ENCODE results near the gene UGGT2.
"Not testable (repeated sequence)": the region's sequence is repeated elsewhere in the genome, so short reads cannot be mapped to it uniquely, and the experiment has no call there.

The UGGT2 gene

DNA sequence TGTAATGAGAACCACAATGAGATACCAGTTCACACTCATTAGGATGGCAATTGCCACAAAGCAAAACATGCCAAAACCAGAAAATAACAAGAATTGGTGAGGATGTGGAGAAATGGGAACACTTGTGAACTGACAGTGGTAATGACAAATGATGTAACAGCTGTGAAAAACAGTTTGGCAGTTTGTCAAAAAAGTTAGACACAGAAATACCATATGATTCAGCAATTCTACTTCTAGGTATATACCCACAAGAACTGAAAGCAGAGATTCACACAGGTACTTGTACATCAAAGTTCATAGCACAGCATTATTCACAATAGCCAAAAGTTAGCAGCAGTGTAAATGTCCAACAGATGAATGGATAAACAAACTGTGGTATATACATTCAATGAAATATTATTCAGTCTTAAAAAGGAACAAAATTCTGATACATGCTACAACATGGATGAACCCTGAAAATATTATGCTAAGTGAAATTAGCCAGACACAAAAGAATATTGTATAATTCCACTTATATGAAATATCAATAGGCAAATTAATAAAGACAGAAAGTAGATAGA lies 96.5 kb downstream of the UGGT2 start:
- no peak for DNase-seq

DNA sequence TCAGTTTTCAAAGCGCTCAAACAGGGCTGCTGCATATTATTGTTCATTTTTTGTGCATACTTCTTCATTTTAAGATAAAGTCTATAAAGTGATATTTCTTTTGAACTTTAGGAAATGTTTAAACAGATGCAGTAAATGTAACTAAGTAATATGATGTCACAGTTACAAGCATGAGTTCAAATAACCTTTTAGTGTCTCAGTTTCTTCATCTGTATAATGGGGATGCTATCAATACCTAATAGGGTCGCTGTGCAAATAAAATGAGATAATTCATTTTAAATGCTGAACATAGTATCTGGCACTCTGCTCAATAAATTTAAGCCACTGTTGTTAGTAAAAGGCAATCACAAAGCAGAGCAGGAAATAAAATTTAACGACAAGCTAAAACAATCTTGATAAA lies 97.5 kb downstream of the UGGT2 start:
- DNase-seq: no peak

DNA sequence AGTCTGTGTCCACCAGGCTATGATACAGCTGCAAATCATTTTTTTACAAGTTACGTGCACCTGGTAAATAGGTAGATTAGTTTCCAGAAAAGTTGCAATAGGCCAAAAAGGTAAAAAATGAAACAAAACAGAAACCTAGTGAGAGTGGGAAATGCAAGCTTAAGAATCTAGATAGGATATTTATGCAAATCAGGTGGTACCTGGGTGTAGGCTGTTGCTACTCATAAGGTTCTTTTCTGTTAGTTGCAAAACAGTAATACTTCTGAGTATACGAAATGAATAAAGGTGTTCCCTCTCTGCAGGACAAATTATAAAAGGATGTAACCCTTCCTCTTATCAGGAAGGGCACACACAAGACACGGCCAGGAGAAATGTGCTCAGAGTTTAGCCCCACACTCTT lies 97.9 kb downstream of the UGGT2 start:
- no peak for DNase-seq

DNA sequence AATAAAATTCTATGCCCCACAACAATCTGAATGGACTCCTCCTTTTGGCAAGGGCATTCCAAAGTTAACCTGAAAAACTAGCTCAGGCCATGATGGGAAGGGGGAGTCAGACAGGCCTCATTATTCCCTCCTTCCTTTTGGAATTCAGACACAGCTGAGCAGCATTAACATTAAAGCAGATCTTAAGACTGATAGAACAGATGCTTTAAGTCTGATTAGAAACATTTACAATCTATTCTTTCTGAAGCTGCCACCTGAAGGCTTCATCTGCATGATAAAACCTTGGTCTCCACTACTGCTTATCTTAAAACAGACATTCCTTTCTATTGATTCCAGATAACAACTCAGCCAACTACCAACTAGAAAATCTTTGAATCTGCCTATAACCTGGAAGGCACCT lies 98.9 kb downstream of the UGGT2 start:
- DNase-seq: no peak

DNA sequence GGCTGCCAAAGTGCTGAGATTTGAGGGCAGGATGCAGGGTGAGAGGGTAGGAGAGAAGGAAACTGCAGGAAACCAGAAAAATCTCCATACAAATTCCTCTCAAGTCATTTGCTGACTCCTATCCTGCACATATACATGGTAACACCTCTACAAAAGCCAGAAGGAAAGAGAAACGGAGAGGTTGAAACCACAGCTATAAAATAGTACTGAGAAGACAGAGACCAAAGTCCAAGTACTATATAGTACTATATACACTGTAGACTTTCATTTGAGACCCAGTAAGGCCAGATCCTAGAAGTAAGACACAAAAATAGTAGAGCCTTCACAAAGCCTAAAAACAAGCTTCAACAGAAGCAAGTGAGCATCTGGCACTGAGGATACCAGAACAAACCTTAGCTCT lies 103.1 kb downstream of the UGGT2 start:
- DNase-seq: no peak

DNA sequence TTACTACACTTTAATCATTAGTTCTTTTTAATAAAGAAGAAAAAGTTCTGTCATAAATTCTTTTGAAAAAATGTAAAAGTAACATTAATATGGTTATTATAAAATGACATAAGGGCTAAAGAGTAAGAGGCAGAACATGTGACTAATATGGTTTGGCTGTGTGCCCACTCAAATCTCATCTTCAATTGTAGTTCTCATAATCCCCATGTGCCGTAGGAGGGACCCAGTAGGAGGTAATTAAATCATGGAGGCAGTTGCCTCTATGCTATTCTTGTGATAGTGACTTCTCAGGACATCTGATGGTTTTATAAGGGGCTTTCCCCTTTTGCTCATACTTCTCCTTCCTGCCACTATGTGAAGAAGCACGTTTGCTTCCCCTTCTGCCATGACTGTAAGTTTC lies 104.5 kb downstream of the UGGT2 start:
- no peak for DNase-seq

DNA sequence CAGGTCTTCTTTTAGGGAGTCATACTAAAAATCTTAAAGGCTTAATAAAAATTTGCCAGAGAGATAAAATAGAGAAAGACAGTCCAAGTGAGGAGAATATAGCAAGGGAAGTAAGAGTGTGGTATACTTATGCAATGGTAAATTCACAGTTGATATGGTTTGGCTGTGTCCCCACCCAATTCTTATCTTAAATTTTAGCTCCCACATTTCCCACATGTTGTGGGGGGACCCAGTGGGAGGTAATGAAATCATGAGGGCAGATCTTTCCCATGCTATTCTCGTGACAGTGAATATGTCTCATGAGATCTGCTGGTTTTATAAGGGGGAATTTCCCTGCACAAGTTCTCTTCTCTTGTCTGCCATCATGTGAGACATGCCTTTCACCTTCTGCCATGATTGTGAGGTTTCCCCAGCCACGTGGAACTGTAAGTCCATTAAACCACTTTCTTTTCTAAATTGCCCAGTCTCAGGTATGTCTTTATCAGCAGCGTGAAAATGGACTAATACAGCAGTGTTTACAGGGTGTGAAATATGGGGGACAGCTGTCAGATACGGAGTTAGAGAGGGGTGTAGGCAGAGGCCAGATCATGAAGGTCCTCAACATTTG lies 115.4 kb downstream of the UGGT2 start:
- DNase-seq: no peak

DNA sequence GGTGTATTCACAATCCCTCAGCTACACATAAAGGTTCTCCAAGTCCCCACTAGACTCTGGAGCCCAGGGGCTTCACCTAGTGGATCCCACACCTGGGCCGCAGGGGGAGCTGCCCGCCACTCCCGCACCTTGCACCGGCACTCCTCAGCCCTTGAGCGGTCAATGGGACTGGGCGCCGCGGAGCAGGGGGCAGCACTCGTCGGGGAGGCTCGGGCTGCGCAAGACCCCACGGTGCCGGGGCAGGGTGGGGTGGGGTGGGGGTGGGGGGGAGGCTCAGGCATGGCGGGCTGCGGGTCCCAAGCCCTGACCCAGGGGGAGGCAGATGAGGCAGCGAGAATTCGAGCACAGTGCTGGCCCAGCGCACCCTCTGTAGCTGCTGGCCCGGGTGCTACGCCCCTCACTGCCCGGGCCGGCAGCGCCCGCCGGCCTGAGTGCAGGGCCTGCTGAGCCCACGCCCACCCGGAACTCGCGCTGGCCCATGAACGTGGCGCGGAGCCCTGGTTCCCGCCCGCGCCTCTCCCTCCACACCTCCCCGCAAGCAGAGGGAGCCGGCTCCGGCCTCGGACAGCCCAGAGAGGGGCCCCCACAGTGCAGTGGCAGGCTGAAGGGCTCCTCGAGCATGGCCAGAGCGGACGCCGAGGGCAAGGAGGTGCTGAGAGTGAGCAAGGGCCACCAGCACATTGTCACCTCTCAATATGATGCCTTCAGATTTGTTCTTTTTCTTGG lies 121.7 kb downstream of the UGGT2 start:
- no peak for DNase-seq

DNA sequence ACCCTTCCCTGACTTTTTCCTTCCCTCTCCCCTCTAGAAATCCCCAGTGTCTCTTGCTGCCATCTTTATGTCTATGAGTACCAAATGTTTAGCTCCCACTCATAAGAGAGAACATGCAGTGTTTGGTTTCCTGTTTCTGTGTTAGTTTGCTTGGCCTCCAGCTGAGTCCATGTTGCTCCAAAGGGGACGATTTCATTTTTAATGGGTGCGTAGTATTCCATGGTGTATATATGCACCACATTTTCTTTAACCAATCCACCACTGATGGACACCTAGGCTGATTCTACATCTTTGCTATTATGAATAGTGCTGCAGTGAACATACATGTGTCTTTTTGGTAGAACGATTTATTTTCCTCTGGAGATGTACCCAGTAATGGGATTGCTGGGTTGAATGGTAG lies 123.8 kb downstream of the UGGT2 start:
- no peak for DNase-seq

DNA sequence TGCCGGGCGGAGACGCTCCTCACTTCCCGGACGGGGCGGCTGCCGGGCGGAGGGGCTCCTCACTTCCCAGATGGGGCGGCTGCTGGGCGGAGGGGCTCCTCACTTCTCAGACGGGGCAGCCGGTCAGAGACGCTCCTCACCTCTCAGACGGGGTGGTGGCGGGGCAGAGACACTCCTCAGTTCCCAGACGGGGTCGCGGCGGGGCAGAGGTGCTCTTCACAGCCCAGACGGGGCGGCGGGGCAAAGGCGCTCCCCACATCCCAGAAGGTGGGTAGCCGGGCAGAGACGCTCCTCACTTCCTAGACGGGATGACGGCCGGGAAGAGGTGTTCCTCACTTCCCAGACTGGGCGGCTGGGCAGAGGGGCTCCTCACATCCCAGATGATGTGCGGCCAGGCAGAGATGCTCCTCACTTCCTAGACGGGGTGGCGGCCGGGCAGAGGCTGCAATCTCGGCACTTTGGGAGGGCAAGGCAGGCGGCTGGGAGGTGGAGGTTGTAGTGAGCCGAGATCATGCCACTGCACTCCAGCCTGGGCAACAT lies 124.8 kb downstream of the UGGT2 start:
- not testable (repeated sequence) for DNase-seq

DNA sequence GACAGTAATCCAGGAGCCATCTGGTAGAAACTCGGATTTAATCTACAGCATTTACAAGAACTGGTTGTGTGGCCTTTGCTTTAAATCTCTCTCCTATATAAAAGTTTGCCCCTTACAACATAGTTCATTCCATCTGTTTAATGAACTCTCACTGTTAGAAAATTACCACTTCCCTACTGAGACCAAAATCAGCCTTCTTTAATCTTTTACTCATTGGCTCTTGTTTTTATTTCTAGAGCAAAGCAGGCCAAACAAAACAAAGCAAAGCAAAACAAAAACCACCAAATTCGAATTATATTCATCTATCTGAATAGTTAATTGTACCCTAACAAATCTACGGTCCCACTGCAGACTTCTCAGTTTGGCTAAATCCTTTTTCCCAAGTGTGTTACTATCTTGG lies 127.0 kb downstream of the UGGT2 start:
- DNase-seq: no peak

DNA sequence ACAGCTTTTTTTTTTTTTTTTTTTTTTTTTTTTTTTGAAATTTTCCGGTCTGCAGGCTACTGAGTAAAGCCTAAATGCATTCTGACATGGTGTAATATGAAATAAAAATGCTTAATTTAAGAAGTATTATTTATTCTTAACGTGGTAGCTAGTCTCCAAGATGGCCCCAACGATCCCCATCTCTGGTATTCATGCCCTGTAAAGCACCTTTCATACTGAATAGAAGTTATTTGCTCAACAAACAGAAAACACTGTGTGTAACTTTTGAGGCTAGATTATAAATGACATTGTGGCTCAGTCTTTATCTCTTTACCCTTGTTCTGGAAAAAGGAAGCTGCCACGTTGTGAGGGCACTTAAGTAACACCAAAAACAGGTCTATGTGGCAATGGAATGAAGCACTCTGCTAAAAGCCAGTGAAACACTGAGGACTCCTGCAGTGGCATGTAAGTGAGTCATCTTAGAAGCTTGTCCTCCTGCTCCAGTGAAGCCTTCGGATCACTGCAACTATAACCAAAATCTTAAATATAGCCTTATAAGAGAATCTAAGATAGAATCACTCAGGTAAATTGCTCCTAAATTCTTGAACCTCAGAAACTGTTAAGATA lies 128.7 kb downstream of the UGGT2 start:
- no peak for DNase-seq

DNA sequence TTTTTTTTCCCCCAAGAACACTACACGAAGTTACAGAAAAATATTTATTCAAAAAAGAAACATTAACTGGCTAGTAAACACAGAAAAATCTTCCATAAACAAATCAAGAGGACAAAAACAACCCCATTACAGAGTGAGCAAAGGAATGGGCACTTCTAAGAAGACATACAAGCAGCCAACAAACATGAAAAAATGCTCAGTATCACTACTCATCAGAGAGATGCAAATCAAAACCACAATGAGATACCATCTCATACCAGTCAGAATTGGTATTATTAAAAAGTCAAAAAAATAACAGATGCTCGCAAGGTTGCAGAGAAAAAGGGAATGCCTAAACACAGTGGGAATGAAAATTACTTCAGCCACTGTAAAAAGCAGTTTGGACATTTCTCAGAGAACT lies 131.7 kb downstream of the UGGT2 start:
- DNase-seq: no peak

DNA sequence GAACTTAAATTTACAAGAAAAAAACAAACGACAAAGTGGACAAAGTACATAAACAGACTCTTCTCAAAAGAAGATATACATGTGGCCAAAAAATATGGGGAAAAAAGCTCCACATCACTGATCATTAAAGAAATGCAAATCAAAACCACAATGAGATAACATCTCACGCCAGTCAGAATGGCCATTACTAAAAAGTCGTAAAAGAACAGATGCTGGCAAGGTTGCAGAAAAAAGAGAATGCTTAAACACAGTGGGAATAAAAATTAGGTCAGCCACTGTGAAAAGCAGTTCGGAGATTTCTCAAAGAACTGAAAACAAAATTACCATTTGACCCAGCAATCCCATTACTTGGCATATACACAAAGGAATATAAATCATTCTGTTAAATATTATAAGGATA lies 132.7 kb downstream of the UGGT2 start:
- DNase-seq: no peak

DNA sequence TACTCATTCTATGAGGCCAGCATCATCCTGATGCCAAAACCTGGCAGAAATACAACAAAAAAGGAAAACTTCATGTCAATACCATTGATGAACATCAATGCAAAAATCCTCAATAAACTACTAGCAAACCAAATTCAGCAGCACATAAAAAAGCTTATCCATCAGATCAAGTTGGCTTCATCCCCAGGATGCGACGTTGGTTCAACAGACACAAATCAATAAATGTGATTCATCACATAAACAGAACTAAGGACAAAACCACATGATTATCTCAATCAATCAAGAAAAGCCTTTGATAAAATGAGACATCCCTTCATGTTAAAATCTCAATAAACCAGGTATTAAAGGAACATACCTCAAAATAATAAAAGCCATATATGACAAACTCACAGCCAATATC lies 134.3 kb downstream of the UGGT2 start:
- DNase-seq: no peak

DNA sequence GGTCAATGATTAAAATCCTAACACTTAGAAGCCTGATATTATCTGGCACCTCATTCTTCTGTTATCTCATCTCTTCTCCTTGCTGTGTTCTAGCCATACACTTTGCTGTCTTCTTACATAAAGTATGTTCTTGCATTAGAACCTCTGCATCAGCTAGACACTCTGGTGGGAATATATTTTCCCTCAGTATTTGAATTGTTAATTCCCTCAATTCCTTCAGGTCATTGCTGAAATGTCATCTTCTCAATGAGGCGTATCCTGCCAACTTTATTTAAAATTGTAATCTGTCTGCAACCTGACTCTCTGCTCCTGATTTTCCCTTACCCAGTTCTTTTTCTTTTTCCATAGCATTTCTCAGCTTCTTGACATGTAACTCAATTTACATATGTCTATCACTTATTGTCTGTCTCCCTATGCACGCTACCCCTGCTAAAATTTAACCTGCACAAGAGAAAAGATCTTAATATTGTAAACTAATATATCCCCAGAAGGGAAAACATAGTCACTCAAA lies 138.2 kb downstream of the UGGT2 start:
- no peak for DNase-seq

DNA sequence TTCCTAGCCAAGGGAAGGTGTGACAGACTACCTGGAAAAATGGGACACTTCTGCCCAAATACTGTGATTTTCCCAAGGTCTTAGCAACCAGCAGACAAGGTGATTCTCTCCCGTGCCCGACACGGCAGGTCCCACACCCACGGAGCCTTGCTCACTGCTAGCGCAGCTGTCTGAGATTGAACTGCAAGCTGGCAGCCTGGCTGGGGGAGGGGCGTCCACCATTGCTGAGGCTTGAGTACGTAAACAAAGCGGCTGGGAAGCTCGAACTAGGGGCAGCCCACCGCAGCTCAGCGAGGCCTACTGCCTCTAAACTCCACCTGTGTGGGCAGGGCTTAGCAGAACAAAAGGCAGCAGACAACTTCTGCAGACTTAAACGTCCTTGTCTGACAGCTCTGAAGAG lies 146.2 kb downstream of the UGGT2 start:
- no peak for DNase-seq

DNA sequence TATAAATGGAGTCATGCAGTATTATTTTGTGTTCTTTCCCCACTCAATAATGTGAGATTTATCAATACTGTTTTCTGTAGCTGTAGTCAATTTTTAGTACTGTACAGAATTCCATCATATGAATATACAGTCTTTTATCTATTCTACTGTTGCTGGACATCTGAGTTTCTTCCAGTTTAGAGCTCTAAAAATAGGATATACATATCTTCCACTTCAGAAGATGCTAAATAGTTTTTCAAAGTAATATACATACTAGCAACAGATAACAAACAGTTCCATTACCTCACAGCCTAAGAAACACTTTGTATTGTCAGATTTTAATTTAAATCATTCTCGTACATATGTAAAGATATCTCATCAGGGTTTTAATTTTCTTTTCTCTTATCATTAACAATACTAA lies 149.6 kb downstream of the UGGT2 start:
- DNase-seq: no peak

DNA sequence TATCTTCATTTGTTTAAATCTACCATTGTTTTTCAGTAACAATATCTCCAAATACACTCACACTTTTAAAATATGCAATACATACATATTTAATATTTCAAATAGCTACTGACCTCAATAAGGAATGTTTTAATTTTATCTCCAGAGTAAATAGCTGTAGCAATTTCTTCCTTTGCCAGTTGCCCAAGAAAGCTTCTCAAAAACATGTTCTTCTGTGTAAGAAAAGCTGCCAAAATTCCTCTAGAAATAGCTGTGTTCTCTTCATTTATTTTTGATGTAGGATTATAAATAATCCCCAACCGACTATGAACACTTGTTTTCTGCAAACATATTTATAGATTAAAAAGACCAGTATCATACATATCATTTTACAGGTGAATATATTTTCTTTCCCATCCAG lies 150.5 kb downstream of the UGGT2 start:
- DNase-seq: no peak

DNA sequence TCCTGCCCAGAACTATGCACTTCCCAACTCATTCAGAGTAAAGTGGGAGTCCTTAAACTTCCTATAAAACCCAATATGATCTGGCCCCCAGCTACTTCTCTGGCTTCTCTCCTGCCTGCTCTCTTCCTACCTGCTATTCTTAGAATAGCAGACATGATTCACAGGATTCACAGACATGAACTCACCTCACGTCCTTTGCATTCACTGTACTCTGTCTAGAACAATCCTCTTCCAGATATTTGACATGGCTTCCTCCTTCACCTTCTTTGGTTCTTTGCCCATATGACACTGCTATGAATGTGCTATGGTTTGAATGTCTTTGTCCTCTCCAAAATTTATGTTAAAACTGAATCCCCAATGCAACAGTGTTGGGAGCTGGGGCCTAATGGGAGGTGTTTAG lies 154.9 kb downstream of the UGGT2 start:
- no peak for DNase-seq

DNA sequence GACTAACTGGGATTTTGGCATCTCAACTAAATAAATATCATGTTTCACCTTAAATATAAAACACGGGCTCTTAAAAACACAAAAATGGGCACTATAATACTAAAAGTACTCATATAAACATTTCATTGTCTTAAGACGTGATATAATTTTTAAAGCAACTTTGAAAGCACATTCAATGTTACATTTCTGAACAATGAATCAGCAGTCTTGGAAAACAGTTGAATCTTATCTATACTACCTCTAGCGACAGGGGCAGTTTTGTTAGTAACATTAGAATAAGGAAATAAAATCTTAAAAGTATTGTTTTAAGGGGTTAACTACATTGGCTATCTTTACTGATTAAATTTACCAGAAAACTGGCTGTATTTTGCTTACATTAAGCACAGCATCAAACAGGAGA lies 156.9 kb downstream of the UGGT2 start:
- no peak for DNase-seq

DNA sequence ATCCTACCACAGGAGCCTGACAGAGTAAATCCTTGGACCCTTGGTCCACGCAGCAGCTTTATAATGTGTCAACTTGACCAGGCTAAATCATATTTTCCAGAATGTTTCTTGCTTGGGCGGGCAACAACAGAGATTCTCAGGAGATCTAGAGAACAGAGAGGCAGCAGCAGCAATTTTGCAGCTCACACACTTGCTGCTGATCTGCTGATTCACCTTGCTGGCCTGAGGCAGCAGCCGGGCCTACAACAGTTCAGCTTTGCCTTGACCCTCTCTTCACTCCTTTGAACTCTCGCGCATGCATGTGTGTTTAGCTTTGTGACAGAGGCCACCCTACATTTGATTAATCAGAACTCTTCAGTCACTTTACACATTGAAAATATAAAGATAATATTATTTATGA lies 159.3 kb downstream of the UGGT2 start:
- no peak for DNase-seq

DNA sequence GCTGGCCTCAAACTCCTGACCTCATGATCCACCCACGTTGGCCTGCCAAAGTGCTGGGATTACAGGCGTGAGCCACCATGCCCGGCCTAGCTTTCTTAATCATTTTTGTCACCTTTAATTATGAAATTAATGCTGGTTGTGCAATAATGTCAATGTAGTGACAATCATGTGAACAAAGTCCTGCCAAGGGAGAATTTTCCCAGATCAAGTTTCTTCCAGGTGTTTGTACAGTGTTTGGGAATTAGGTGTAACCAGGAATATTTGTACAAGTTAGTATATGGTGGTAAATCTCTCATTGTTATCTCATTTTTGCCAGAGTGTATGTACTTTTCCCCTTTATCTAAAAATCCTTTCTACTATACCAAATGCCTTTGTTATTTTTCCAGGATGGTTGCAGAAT lies 171.1 kb downstream of the UGGT2 start:
- no peak for DNase-seq

DNA sequence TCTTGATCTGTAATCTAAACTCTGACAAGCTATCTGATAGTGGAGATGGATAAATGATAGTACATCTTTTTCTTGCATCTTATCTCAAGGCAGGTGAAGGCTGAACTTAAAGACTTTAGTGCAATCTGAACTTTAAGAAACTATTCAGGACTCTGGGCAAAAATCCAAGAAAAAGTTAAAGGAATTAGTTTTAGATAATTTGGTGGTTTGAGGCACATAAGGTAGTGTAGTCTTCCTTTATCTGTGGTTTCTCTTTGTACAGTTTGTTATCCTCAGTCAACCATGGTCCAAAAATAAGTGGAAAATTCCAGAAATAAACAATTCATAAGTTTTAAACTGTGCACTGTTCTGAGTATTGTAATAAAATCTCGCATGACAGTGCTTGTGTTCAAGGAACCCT lies 172.9 kb downstream of the UGGT2 start:
- DNase-seq: no peak
